Retinal pigment epithelial cell (primary cell): Measurements from ENCODE around the gene ZNF12.
A peak's percentile ranks its signal among the peaks of the same experiment; 100 is the strongest.
"Not testable (repeated sequence)": the region's sequence is repeated elsewhere in the genome, so short reads cannot be mapped to it uniquely, and the experiment has no call there.

Experiments
- DNase-seq: peaks from one replicate; pipeline ENCODE4 v3.0.0-alpha.2; 2010; ENCODE audit warnings: low read depth
- H3K4me3 ChIP-seq: 2 replicates; pipeline ENCODE4 v1.5.1; 2011; ENCODE audit warnings: mild to moderate bottlenecking, low read length, control low read depth, moderate library complexity
- CTCF ChIP-seq: conservative IDR thresholded peaks from 2 replicates; pipeline ENCODE4 v1.5.1; 2011; ENCODE audit warnings: low read depth, low read length, control low read depth, inconsistent platforms

The ZNF12 gene

GRCh38 chr7:6706666-6707407, at the start of gene ZNF12:
ZNF12 (minus strand) TSS chr7:6706947; CDS start chr7:6705173, 1,774 bp downstream.
- peak; percentile 70 for DNase-seq
- H3K4me3 ChIP-seq: peak within 1 kb of the TSS; percentile 86
- TF ChIP-seq CTCF: no peak

- H3K4me3 ChIP-seq, DNase-seq: not testable (repeated sequence)
Measured at GRCh38 chr7:6753964-6754363, 47.2 kb upstream of the ZNF12 start, which contains the start of gene RSPH10B2. RSPH10B2 (plus strand) TSS chr7:6754103; CDS start chr7:6757678, 3,575 bp downstream.

- H3K4me3 ChIP-seq, DNase-seq: not testable (repeated sequence)
Measured at GRCh38 chr7:6750173-6750572, 43.4 kb upstream of the ZNF12 start.

GRCh38 chr7:6749335-6749734, 42.6 kb upstream of the ZNF12 start:
- not testable (repeated sequence) for DNase-seq, H3K4me3 ChIP-seq

- not testable (repeated sequence) for H3K4me3 ChIP-seq, DNase-seq
Measured at GRCh38 chr7:6744410-6745100, 37.8 kb upstream of the ZNF12 start.

GRCh38 chr7:6738415-6738814, 31.7 kb upstream of the ZNF12 start:
- DNase-seq, H3K4me3 ChIP-seq: not testable (repeated sequence)

- H3K4me3 ChIP-seq: peak overlapping the region; percentile 78
- no peak for TF ChIP-seq CTCF
- no peak for DNase-seq
Measured at GRCh38 chr7:6730343-6730633, 23.5 kb upstream of the ZNF12 start.

GRCh38 chr7:6729492-6730342, 23.0 kb upstream of the ZNF12 start:
- no peak for TF ChIP-seq CTCF
- peak overlapping the region; percentile 78 for H3K4me3 ChIP-seq
- DNase-seq: peak; percentile 75

- H3K4me3 ChIP-seq: peak overlapping the region; percentile 78
- not testable (repeated sequence) for DNase-seq
Measured at GRCh38 chr7:6728893-6729491, 22.2 kb upstream of the ZNF12 start.

- no peak overlapping the region for H3K4me3 ChIP-seq
- no peak for DNase-seq
- no peak for TF ChIP-seq CTCF
Measured at GRCh38 chr7:6727663-6728062, 20.9 kb upstream of the ZNF12 start.

- DNase-seq, H3K4me3 ChIP-seq: not testable (repeated sequence)
Measured at GRCh38 chr7:6726341-6726740, 19.6 kb upstream of the ZNF12 start.
